Measurements from ENCODE around the gene WDHD1.

DNA sequence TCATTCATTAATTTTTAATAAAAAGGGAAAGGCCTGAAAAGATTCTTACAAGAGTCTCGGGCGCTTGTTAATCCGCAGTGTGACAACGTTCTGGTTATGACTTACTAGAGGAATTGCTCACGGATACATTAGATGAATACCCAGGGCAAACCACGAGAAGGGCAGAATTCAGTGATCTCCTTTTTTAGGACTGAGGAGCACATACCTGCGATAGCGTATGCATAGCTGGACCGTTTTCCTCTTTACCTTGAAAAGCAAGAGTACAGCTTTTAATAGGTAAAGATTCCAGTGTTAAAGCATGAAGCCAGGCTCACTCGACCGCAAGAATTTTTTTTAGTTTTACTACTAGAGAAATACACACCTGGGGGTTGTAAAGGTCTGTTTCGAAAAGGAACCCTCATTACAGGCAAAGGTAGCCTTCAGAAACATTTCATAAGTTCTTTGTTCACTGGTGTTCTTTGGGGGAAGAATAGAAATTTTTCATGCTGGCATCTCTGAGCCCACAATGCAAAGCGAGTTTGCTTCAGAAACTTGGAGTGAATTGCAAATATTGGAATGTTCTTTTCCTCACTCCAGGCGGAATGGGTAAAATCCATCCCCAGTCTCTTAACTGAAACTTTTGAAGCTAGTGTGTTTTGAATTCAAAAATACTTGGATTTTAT, 25.5 kb upstream of the WDHD1 start:
- TF ChIP-seq ISL1 (CRISPR knock-in tag; IDR thresholded peaks at IDR 0.05) (no peak), ARNTL (CRISPR knock-in tag; IDR thresholded peaks at IDR 0.05; ENCODE audit: borderline replicate concordance, low read depth) (no peak), ZC3H10 (CRISPR knock-in tag; IDR thresholded peaks at IDR 0.05) (no peak), ZFP30 (CRISPR knock-in tag; IDR thresholded peaks at IDR 0.05) (no peak)

Data from SK-N-SH treated with all-trans-retinoic acid at 6 μM for 48 hours (cell line).